GM21737 (cell line): ENCODE results near the gene S100A13.
"Not testable (repeated sequence)": the region's sequence is repeated elsewhere in the genome, so short reads cannot be mapped to it uniquely, and the experiment has no call there.

Experiments used
- ATAC-seq: cut with Tn5 transposase; IDR thresholded peaks from one replicate; pipeline ENCODE4 v1.9.1; 2021; ENCODE audit warnings: mild to moderate bottlenecking, moderate library complexity; ENCODE audit not compliant: unreplicated experiment

The S100A13 gene

DNA sequence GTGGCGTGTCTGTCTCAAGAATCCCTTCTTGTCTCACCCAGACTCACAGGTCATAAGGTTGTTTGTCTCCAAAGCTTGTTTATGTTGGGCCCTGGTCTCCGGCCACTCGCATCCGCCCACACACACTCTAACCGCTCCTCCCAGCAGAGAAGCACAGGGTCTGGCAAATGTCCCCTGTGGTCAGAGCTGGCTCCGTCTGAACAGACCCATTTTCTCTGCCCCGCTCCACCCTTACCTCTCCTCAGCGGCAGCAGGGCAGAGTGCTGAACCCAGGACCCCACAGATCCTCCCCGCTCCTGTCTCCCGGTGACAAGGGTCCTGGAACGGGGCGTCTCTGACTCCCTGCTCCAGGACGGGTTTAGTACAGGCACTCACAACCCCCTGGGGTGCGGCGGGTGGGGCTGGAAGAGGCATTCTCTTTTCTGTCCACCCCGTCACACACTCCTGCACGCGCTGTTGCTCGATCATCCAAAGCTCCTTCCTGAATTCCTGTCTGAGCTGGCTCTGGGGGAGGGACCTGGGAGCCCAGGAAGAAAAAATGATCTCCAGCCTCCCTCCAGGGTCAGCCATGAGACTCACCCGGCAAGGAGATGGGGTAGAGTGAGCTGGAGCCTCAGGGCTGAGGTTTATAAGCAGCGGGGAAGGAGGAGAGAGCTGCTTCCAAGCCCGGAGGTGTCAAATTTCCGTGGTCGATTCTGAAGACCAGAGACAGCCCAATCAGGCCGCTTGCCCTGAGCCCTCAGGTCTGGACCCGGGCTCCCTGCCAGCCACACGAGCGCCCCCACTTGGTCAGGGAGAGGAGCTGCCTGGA, at the start of gene S100A13:
Gene S100A13 (minus strand): TSS at position 602 of the 811 bp plus-strand sequence. CDS start 1,033 bp downstream, outside the sequence.
- ATAC-seq: no peak

DNA sequence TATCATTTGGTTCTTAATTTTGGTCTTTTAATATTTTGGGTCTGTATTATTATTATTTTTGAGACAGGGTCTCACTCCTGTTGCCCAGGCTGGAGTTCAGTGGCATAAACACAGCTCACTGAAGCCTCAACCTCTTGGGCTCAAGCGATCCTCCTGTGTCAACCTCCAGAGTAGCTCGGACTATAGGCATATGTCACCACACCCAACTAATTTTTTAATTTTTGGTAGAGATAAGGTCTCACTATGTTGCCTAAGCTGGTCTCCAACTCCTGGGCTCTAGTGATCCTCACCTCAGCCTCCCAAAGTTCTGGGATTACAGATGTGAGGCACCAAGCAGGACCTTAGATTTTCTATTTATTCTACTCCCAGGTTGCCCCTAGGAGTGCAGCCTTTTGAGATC, 46.2 kb upstream of the S100A13 start:
- no peak for ATAC-seq

DNA sequence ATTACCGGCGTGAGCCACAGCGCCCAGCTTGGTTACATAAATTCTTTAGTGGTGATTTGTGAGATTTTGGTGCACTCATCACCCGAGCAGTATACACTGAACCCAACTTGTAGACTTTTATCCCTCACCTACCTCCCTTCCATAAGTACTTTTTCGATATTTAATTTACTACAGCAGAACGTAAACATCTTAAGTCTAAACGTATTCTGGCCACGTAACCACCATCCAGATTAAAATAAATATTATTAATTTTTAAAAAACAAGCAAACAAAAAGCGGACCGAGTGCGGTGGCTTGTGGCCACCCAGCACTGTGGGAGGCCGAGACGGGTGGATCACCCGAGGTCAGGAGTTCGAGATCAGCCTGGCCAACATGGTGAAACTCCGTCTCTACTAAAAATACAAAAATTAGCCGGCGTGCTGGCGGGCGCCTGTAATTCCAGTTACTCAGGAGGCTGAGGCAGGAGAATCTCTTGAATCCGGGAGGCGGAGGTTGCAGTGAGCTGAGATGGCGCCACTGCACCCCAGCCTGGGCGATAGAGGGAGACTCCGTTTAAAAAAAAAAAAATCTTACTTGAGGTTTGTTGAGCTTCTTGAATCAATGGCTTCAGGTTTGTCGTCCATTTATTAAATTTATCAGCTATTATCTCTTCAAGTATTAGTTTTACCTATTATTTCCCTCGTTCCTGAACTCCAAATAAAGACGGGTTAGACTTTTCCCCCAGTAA, 44.5 kb upstream of the S100A13 start:
- peak; percentile 6 for ATAC-seq

GRCh38 chr1:153670859-153671627, 43.7 kb upstream of the S100A13 start, which contains the start of gene ILF2:
Gene ILF2, minus strand, starts transcription at chr1:153670993. Its CDS starts 71 bp downstream, at chr1:153670922.
- ATAC-seq: peak; percentile 88

- no peak for ATAC-seq
These were observed 43.1 kb upstream of the S100A13 start for GRCh38 chr1:153670257-153670858.

DNA sequence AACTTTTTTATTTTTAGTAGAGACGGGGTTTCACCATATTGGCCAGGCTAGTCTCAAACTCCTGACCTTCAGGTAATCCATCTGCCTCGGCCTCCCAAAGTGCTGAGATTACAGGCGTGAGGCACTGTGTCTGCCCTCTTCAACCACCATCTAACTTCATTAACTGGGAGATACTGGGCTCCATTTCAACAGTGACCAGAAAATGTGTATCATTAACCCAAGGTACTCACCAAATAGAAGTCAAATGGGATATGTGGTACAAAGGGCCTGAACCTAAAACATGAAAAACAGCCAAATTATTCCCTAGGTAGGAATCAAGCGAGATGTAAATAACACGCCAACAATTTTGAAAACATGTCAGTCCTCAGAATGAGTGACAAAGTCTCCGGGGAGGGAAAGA, 42.3 kb upstream of the S100A13 start:
- ATAC-seq: no peak

DNA sequence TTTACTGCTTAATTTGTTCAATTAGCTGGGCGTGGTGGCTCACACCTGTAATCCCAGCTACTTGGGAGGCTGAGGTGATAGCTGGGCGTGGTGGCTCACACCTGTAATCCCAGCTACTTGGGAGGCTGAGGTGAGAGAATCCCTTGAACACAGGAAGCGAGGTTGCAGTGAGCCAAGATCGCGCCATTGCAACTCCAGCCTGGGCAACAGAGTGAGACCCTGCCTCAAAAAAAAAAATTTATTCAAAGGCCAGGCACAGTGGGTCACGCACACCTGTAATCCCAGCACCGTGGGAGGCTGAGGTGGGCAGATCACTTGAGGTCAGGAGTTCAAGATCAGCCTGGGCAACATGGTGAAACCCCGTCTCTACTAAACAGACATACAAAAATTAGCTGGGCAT, 41.4 kb upstream of the S100A13 start:
- not testable (repeated sequence) for ATAC-seq

GRCh38 chr1:153667439-153667838, 40.1 kb upstream of the S100A13 start:
- ATAC-seq: no peak

DNA sequence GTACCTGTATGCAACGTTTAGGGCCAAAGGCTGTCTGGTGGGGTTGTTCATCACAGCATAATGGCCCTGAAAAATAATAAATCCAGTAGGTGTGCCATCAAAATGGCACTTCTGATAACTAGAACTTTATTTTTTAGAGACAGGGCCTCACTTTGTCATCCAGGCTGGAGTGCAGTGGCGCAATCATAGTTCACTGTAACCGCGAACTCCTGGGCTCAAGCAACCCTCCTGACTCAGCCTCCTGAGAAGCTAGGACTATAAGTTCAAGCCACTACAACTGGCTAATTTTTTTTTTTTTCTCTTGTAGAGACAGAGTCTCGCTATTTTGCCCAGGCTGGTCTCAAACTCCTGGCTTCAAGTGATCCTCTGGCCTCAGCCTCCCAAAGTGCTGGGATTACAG, 35.9 kb upstream of the S100A13 start:
- no peak for ATAC-seq

GRCh38 chr1:153662269-153662668, 35.0 kb upstream of the S100A13 start:
- ATAC-seq: no peak

DNA sequence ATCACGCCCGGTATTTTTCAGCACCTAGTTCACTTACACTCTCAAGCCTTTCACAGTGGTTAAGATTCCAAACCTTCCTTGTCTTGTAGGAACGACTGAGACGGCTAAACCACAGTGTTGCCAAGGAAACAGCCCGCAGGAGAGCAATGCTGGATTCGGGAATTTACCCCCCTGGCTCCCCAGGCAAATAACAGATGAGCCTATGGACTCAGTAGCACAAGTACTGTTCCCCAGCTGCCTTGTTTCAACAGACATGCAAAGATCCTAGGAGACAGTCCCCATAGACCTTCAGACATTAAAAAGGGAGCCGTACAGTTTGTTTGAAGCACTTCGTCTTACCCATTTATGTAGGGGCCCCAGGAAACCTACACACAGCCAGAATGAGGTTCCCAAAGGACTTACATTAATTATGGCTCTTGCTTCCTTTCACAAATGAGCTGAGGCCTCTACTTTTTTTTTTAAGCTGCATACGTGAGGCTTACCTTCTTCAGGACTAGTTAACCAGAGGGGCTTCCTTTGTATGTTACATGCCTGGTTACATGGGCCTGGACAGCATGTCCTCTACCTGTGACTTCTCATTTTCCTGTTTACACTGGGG, 33.9 kb upstream of the S100A13 start:
- no peak for ATAC-seq

DNA sequence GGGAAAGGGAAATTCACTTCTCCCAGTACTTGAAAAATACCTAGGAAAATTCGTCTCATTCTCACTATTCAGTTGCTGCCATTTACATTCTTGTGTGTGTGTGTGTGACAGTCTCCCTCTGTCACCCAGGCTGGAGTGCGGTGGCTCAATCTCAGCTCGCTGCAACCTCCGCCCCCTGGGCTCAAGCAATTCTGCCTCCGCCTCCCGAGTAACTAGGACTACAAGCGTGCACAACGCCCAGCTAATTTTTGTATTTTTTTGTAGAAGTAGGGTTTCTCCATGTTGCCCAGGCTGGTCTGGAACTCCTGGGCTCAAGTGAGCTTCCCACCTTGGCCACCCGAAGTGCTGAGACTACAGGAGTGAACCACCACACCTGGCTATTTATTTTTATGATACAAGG, 32.4 kb upstream of the S100A13 start:
- ATAC-seq: no peak

DNA sequence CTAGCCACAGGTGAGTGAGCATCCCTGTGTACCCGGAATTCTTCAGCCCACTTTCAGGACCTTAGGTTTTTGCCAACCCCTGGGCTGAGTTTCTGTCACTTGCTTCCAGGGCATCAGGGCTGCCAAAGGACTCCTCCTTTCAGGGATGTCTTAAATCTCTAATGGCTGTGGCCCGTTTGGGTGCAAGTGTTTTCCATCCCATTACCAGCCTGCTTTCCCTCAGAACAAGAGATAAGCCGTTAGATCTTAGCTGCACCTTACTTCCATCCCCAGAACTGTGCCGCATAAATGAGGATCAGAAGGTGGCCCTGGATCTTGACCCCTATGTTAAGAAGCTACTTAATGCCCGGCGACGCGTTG, 31.9 kb upstream of the S100A13 start:
- no peak for ATAC-seq

DNA sequence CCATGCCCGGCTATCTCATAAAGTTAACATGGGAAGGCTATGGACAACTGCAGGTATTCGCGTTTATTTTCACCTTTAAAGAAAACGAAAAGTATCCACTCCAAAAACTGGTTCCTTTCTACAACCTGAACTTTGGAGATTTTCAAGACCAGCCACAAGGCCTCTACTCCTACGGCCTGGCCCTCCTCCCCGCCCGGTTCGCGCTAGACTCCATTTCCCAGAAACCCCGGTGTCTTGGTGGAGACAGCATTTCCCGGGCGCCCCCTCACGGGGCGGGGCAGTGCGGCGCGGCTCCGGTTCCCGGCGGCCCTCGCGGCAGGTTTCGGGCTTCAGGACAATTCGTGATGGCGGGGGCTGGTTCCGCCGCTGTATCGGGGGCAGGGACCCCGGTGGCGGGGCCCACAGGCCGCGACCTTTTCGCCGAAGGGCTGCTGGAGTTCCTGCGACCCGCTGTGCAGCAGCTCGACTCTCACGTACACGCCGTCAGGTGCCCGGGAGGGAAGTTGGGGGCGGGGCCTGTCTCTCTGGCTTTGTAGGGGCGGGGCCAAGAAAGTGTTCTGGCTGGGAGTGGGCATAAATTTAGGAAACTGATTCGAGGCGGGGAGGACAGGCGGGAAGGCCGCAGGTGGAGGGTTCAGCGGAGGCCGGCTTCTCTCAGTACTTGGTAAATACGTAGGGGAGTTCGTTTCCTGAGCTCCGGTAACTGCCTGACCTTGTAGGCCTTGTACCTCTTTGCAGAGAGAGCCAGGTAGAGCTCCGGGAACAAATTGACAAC, 31.3 kb upstream of the S100A13 start, which contains the start of gene SNAPIN:
Gene SNAPIN (plus strand): TSS at position 304 of the 775 bp plus-strand sequence. CDS start 41 bp downstream, at position 345.
- ATAC-seq: peak; percentile 92

DNA sequence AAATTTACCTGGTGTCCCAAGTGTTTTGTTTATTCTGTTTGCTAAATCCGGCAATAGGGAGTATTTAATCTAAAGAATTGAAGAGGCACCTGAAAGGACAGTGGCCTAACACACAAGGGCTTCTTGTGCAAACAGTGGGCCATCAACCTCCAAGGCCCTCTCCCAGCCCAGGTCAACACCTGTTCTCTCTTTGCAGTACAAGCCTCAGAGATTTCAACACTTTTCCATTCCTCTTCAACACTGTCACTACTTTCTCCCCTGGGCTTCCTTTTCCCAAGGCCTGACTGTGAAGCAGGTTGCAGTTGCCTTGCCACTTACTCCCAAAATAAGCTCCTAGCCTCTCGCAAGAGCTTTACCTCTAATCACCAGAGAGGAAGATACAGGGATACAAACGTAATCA, 28.0 kb upstream of the S100A13 start:
- no peak for ATAC-seq

DNA sequence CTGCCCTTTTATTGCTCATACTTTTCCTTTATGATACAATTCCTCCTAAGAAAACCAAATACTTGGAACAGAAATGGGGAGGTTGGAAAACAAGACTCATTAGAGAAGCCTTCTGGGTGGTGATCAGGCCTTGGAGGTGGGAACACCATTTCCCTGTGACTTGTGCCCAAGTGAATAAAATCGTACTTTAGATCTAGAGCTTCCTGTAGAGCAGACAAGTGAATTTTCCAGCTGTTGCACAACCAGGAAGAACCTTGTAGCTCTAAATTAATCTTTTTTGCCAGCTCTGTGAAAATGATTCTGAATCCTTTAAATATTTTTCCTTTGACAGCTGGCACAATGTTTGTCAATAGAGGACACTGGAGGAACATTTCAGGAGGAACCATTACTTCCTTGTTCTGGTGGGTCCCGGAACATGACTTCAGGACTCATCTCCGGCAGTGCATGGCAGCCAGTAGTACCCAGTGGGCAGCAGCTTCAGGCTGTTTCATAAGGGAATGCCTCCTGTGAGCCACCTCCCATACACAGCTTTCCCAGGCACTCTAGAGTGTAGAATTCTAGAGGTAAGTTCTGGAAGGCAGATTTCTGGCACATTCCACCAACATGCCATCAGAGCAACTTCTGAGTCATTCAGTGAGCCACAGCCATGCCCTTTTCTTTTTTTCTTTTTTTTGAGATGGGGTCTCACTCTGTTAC, 25.6 kb upstream of the S100A13 start:
- ATAC-seq: no peak

GRCh38 chr1:153651771-153652170, 24.5 kb upstream of the S100A13 start:
- ATAC-seq: no peak

DNA sequence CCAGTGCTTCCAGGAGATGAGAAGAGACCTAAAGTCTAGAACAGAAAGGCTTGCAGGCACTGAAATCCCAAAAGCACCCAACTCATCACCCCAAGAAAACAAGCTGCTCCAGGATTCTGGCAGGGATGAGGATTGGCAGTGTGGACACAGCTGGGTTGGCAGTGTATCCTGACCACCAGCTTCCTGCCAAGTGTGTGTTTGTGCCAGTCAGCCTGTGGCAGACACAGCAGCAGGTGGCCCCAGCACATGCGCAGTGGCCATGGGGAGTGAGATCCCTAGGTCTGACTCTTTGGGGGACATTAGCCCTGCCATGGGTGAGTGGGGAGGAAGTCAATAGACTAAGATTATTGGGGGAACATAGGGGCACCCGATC, 22.5 kb upstream of the S100A13 start:
- no peak for ATAC-seq
